SK-N-SH (cell line): ENCODE data around the gene ELAVL4.

Experiments used
- CTCF ChIP-seq: fragments of 200-600 bp; sonication (generic); IDR thresholded peaks from 2 replicates; pipeline ENCODE4 v1.6.1; 2017; ENCODE audit warnings: antibody characterized with exemption, mild to moderate bottlenecking, moderate library complexity
- EP300 ChIP-seq, 2 experiments: IDR thresholded peaks; 2 replicates each; pipeline versions ENCODE4 v1.4.0 to v1.6.1; 2012; ENCODE audit warnings: borderline replicate concordance in 1 of 2, low read depth in 1 of 2, low read length in 1 of 2
- FOSL2 ChIP-seq: IDR thresholded peaks from 2 replicates; pipeline ENCODE4 v1.4.0; 2012; ENCODE audit warnings: low read depth, mild to moderate bottlenecking, moderate library complexity, borderline replicate concordance
- JUND ChIP-seq: IDR thresholded peaks from 2 replicates; pipeline ENCODE4 v1.4.0; 2012
- MAX ChIP-seq: IDR thresholded peaks from 2 replicates; pipeline ENCODE4 v1.4.0; 2012; ENCODE audit warnings: low read depth
- MEF2A ChIP-seq: IDR thresholded peaks from 2 replicates; pipeline ENCODE4 v1.4.0; 2012; ENCODE audit warnings: low read depth, borderline replicate concordance
- POLR2AphosphoS5 ChIP-seq: IDR thresholded peaks from 2 replicates; pipeline ENCODE4 v1.6.1; 2012; ENCODE audit warnings: low read depth, low read length
- TAF1 ChIP-seq: IDR thresholded peaks from 2 replicates; pipeline ENCODE4 v1.6.1; 2012; ENCODE audit warnings: low read depth, mild to moderate bottlenecking, low read length, moderate library complexity, borderline replicate concordance
- TEAD4 ChIP-seq: IDR thresholded peaks from 2 replicates; pipeline ENCODE4 v1.4.0; 2012; ENCODE audit warnings: mild to moderate bottlenecking, borderline replicate concordance; ENCODE audit not compliant: insufficient read depth
- YY1 ChIP-seq: IDR thresholded peaks from 2 replicates; pipeline ENCODE4 v1.4.0; 2012; ENCODE audit warnings: low read depth, mild to moderate bottlenecking

GRCh38 chr1:50163680-50164079 lies 55.0 kb downstream of the ELAVL4 start:
- no peak for TF ChIP-seq TAF1
- TF ChIP-seq FOSL2 = no peak
- no peak for TF ChIP-seq CTCF
- TF ChIP-seq TEAD4 = no peak
- no peak for TF ChIP-seq EP300 (IDR thresholded peaks at IDR 0.05; ENCODE audit: borderline replicate concordance in 1 of 2, low read depth in 1 of 2, low read length in 1 of 2)
- TF ChIP-seq POLR2AphosphoS5 = no peak
- TF ChIP-seq MEF2A = no peak
- no peak for TF ChIP-seq JUND
- TF ChIP-seq MAX = no peak
- TF ChIP-seq YY1 = no peak
